K562 (cell line): ENCODE data around the gene SEH1L. TPM values are rescaled to one million over a fixed set of nuclear protein-coding genes. Genes with fewer than 3 reads are reported as not detected.
A peak's percentile ranks its signal among the peaks of the same experiment; 100 is the strongest.

ENCODE experiments used
- MAFK ChIP-seq: IDR thresholded peaks from 2 replicates; pipeline ENCODE4 v1.6.1; 2011; ENCODE audit warnings: low read length, improper control_type of control experiment
- MGA ChIP-seq: fragments of 450-650 bp; IDR thresholded peaks from 2 replicates; pipeline ENCODE4 v1.6.1; 2016; ENCODE audit warnings: mild to moderate bottlenecking, moderate library complexity
- NRF1 ChIP-seq, 2 experiments: fragments of 450-650 bp; IDR thresholded peaks in 1 of 2; conservative IDR thresholded peaks in 1 of 2; 2 replicates each; pipeline ENCODE4 v1.6.1; 2014; ENCODE audit warnings: mild to moderate bottlenecking in 2 of 2
- SREBF1 ChIP-seq: fragments of 150-350 bp; IDR thresholded peaks from 2 replicates; pipeline ENCODE4 v1.6.1; 2014; ENCODE audit warnings: antibody characterized with exemption, low read depth, low read length, borderline replicate concordance
- ZC3H11A ChIP-seq: IDR thresholded peaks from 2 replicates; pipeline ENCODE4 v1.6.1; 2012; ENCODE audit warnings: low read depth, low read length, improper control_type of control experiment
- ZNF175 ChIP-seq: fragments of 200-800 bp; sonication (Bioruptor generic); IDR thresholded peaks from 2 replicates; pipeline ENCODE4 v1.6.1; 2016; ENCODE audit warnings: low read depth, mild to moderate bottlenecking, missing genetic modification characterization, missing compliant biosample characterization
- polyA plus RNA-seq, 8 experiments: library from polyadenylated mRNA; depleted of rRNA in 4 of 8; stranded (reverse) in 5 of 8; unstranded in 3 of 8; fragments of >200 nt; fragmentation: Nextera tagmentation in 2 of 8; fragmentation: Illumina TruSeq in 1 of 8; extraction: Ambion mirVana in 2 of 8; extraction: Trizol in 1 of 8; gene quantifications; 2 replicates each; pipeline versions ENCODE4 v1.2.1 to v1.2.3, GENCODE V29; 2011 to 2014; ENCODE audit warnings: inconsistent platforms in 1 of 8, missing spikeins in 1 of 8
- total RNA-seq, 7 experiments: library from RNA; depleted of rRNA in 6 of 7; stranded (reverse); fragments of >200 nt in 6 of 7; fragmentation: Illumina TruSeq in 2 of 7; extraction: Trizol in 2 of 7; gene quantifications; 2 replicates each; pipeline versions ENCODE4 v1.2.1 to v1.2.3, GENCODE V29; 2011 to 2021; ENCODE audit warnings: low replicate concordance in 1 of 7
- TF ChIP-seq, protein P1 (sequence below), 2 experiments: fragments of 450-650 bp; IDR thresholded peaks; 2 replicates each; pipeline ENCODE4 v1.6.1; 2016
- TF ChIP-seq, protein P2 (sequence below), 2 experiments: fragments of 150-350 bp in 1 of 2; IDR thresholded peaks; 2 replicates each; pipeline ENCODE4 v1.6.1; 2012 to 2016; ENCODE audit warnings: low read depth in 2 of 2, low read length in 2 of 2, mild to moderate bottlenecking in 1 of 2, moderate library complexity in 1 of 2

The SEH1L gene
- total and polyA plus RNA-seq, 9 of the 15 experiments (the other 6 are each of a cell fraction or from before 2014, with no cell fraction given): 62.2 to 180 (median 108) TPM

DNA sequence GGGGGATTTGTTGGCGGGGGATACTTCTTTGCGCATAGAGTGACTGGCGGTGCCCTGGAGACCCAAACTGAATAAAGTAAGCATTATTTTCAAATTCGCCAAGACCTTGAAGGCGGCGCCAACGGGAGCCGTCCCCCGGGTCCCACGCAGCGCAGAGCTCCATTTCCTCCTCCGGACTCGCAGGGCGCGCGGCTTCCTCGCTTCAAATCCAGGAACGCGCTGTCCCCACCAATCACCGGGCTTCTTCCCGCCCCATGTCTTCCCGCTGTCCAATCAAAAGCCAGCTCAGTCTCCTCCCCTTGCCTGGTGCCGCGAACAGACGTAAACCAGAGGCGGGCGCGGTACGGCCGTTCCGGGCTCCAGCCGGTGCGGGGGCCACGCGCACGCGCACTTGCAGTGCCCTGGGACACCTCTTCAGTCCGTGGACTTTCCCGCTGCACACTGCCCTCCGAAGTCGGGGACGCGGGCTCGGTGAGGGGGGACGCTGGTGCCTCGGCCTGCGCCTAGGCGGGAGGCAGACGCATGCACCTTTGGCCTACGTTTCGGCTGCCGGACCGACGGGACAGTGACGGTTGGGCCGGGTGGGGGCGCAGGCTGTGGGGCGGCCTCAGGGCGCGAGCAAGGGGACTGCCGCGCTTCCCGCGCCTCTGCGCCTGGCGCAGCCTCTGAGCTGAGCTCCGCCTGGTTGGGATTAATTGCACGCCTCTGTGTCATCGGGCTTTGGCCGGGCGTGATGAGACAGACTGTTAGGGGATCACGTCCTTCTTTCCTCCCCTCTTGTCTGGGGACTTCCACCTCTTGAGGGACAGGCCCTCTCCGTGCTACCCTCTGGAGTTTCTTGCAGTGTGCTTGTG, 43.4 kb downstream of the SEH1L start, which contains the start of gene CEP192 (continued):
- TF ChIP-seq MGA (peak; percentile 49; the same call in 1 of the 2 replicates), ZC3H11A (no peak), SREBF1 (0 out of 2 replicates have a peak, but pooled peaks have one; percentile 24), NRF1 (conservative IDR thresholded peaks at IDR 0.05 in 1 of 2, IDR thresholded peaks at IDR 0.05 in 1 of 2) (peak; percentile 95 to 96), ZNF175 (CRISPR knock-in tag) (no peak), MAFK (peak; percentile 4; the same call in 1 of the 2 replicates)
- TF ChIP-seq, protein P1, sequence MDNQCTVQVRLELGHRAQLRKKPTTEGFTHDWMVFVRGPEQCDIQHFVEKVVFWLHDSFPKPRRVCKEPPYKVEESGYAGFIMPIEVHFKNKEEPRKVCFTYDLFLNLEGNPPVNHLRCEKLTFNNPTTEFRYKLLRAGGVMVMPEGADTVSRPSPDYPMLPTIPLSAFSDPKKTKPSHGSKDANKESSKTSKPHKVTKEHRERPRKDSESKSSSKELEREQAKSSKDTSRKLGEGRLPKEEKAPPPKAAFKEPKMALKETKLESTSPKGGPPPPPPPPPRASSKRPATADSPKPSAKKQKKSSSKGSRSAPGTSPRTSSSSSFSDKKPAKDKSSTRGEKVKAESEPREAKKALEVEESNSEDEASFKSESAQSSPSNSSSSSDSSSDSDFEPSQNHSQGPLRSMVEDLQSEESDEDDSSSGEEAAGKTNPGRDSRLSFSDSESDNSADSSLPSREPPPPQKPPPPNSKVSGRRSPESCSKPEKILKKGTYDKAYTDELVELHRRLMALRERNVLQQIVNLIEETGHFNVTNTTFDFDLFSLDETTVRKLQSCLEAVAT (IDR thresholded peaks at IDR 0.05): no peak
- TF ChIP-seq, protein P2, sequence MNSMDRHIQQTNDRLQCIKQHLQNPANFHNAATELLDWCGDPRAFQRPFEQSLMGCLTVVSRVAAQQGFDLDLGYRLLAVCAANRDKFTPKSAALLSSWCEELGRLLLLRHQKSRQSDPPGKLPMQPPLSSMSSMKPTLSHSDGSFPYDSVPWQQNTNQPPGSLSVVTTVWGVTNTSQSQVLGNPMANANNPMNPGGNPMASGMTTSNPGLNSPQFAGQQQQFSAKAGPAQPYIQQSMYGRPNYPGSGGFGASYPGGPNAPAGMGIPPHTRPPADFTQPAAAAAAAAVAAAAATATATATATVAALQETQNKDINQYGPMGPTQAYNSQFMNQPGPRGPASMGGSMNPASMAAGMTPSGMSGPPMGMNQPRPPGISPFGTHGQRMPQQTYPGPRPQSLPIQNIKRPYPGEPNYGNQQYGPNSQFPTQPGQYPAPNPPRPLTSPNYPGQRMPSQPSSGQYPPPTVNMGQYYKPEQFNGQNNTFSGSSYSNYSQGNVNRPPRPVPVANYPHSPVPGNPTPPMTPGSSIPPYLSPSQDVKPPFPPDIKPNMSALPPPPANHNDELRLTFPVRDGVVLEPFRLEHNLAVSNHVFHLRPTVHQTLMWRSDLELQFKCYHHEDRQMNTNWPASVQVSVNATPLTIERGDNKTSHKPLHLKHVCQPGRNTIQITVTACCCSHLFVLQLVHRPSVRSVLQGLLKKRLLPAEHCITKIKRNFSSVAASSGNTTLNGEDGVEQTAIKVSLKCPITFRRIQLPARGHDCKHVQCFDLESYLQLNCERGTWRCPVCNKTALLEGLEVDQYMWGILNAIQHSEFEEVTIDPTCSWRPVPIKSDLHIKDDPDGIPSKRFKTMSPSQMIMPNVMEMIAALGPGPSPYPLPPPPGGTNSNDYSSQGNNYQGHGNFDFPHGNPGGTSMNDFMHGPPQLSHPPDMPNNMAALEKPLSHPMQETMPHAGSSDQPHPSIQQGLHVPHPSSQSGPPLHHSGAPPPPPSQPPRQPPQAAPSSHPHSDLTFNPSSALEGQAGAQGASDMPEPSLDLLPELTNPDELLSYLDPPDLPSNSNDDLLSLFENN (IDR thresholded peaks at IDR 0.05; ENCODE audit: low read depth in 2 of 2, low read length in 2 of 2): peak in 1 of 2 experiments; percentile 65; a peak in 1 of 4 replicates
